Activated CD4-positive, alpha-beta T cell treated with anti-CD3 and anti-CD28 coated beads, Interleukin-2, amount 50 U/mL, for 4 hours (primary cell): ENCODE data around the gene PKHD1.

ENCODE experiments used
- DNase-seq, 2 experiments: peaks; one replicate each; pipeline ENCODE4 v3.0.0-alpha.2; 2020

The PKHD1 gene

GRCh38 chr6:52087498-52087999 lies at the start of gene PKHD1:
PKHD1 (minus strand) TSS chr6:52087613; CDS start chr6:52084933, 2,680 bp downstream.
- DNase-seq, result no peak

- DNase-seq, result no peak
Measured at GRCh38 chr6:52136934-52137467, 49.6 kb upstream of the PKHD1 start.

- no peak for DNase-seq
Measured at GRCh38 chr6:52136055-52136454, 48.6 kb upstream of the PKHD1 start.

- no peak for DNase-seq
Measured at GRCh38 chr6:52135217-52135616, 47.8 kb upstream of the PKHD1 start.

GRCh38 chr6:52134011-52134410 lies 46.6 kb upstream of the PKHD1 start:
- no peak for DNase-seq

- DNase-seq, result no peak
Measured at GRCh38 chr6:52133324-52133723, 45.9 kb upstream of the PKHD1 start.

- no peak for DNase-seq
Measured at GRCh38 chr6:52132292-52132691, 44.9 kb upstream of the PKHD1 start.

GRCh38 chr6:52130440-52130839 lies 43.0 kb upstream of the PKHD1 start:
- DNase-seq, result no peak

GRCh38 chr6:52127957-52128356 lies 40.5 kb upstream of the PKHD1 start:
- DNase-seq, result no peak

GRCh38 chr6:52126231-52126630 lies 38.8 kb upstream of the PKHD1 start:
- DNase-seq, result no peak

- no peak for DNase-seq
Measured at GRCh38 chr6:52125572-52125971, 38.2 kb upstream of the PKHD1 start.

- DNase-seq, result no peak
Measured at GRCh38 chr6:52125139-52125538, 37.7 kb upstream of the PKHD1 start.

- DNase-seq, result no peak
Measured at GRCh38 chr6:52124126-52125121, 37.0 kb upstream of the PKHD1 start.

GRCh38 chr6:52123251-52123650 lies 35.8 kb upstream of the PKHD1 start:
- no peak for DNase-seq

- DNase-seq, result no peak
Measured at GRCh38 chr6:52117352-52117751, 29.9 kb upstream of the PKHD1 start.

- DNase-seq, result no peak
Measured at GRCh38 chr6:52116605-52116948, 29.2 kb upstream of the PKHD1 start.

GRCh38 chr6:52115891-52116604 lies 28.6 kb upstream of the PKHD1 start:
- DNase-seq, result no peak

GRCh38 chr6:52115145-52115741 lies 27.8 kb upstream of the PKHD1 start:
- no peak for DNase-seq

GRCh38 chr6:52109171-52109571 lies 21.8 kb upstream of the PKHD1 start:
- no peak for DNase-seq

- no peak for DNase-seq
Measured at GRCh38 chr6:52108128-52108527, 20.7 kb upstream of the PKHD1 start.

- no peak for DNase-seq
Measured at GRCh38 chr6:52106994-52107393, 19.6 kb upstream of the PKHD1 start.

GRCh38 chr6:52104979-52105378 lies 17.6 kb upstream of the PKHD1 start:
- no peak for DNase-seq

GRCh38 chr6:52103623-52104022 lies 16.2 kb upstream of the PKHD1 start:
- DNase-seq, result no peak
